CD14-positive monocyte (primary cell): ENCODE results near the gene KCTD7. TPM values are rescaled to one million over a fixed set of nuclear protein-coding genes. Genes with fewer than 3 reads are reported as not detected.
"Not testable (repeated sequence)": the region's sequence is repeated elsewhere in the genome, so short reads cannot be mapped to it uniquely, and the experiment has no call there.

ENCODE experiments used
- DNase-seq, 3 donors: peaks; one replicate each; pipeline ENCODE4 v3.0.0-alpha.2; 2011 to 2022
- H2AFZ ChIP-seq: 2 replicates; pipeline ENCODE4 v1.6.0; 2012; ENCODE audit warnings: mild to moderate bottlenecking, low read depth, low read length, inconsistent platforms; ENCODE audit not compliant: insufficient read depth, poor library complexity, severe bottlenecking
- H3K27ac ChIP-seq, 2 donors: 1 replicate in 1 of 2; 2 replicates in 1 of 2; pipeline ENCODE4 v1.5.1; 2012 to 2013; ENCODE audit warnings: low read length in 2 of 2, control low read depth in 1 of 2, inconsistent platforms in 1 of 2, low read depth in 1 of 2, mild to moderate bottlenecking in 1 of 2
- H3K27me3 ChIP-seq, 2 donors: one replicate each; pipeline versions ENCODE4 v1.6.0 to v1.6.1; 2011 to 2013; ENCODE audit warnings: low read length in 2 of 2; ENCODE audit not compliant: control insufficient read depth in 2 of 2, insufficient read depth in 2 of 2
- H3K36me3 ChIP-seq, 2 donors: replicated peaks in 1 of 2; 1 replicate in 1 of 2; 2 replicates in 1 of 2; pipeline versions ENCODE4 v1.5.1 to v1.6.1; 2012 to 2013; ENCODE audit warnings: low read length in 2 of 2, control low read depth in 1 of 2, inconsistent platforms in 1 of 2, mild to moderate bottlenecking in 1 of 2; ENCODE audit not compliant: insufficient read depth in 2 of 2, control insufficient read depth in 1 of 2
- H3K4me1 ChIP-seq, 2 donors: 1 replicate in 1 of 2; 2 replicates in 1 of 2; pipeline versions ENCODE4 v1.5.1 to v1.6.1; 2012 to 2013; ENCODE audit warnings: low read length in 2 of 2, control low read depth in 1 of 2, inconsistent platforms in 1 of 2, mild to moderate bottlenecking in 1 of 2, moderate library complexity in 1 of 2; ENCODE audit not compliant: insufficient read depth in 2 of 2, control insufficient read depth in 1 of 2
- H3K4me2 ChIP-seq: replicated peaks from 2 replicates; pipeline ENCODE3; 2012; ENCODE audit warnings: low read length, moderate library complexity, mild to moderate bottlenecking; ENCODE audit not compliant: poor library complexity, severe bottlenecking; ENCODE audit errors: extremely low read depth
- H3K4me3 ChIP-seq, 3 experiments: fragments of 200-600 bp in 1 of 3; sonication (generic) in 1 of 3; replicated peaks in 1 of 3; 1 replicate in 2 of 3; 2 replicates in 1 of 3; pipeline ENCODE4 v1.5.1; 2011 to 2013; ENCODE audit warnings: low read length in 3 of 3, mild to moderate bottlenecking in 3 of 3, control low read depth in 2 of 3, low read depth in 2 of 3, inconsistent platforms in 1 of 3, moderate library complexity in 1 of 3
- H3K79me2 ChIP-seq: 2 replicates; pipeline ENCODE4 v1.6.0; 2012; ENCODE audit warnings: mild to moderate bottlenecking, control low read depth, inconsistent platforms, low read length, moderate library complexity; ENCODE audit not compliant: insufficient read depth
- H3K9ac ChIP-seq: 2 replicates; pipeline ENCODE4 v1.6.0; 2017; ENCODE audit warnings: low read length, mild to moderate bottlenecking; ENCODE audit not compliant: insufficient read depth, poor library complexity, severe bottlenecking
- H3K9me3 ChIP-seq, 2 donors: replicated peaks in 1 of 2; 1 replicate in 1 of 2; 2 replicates in 1 of 2; pipeline versions ENCODE4 v1.5.1 to v1.6.1; 2012 to 2013; ENCODE audit warnings: low read length in 2 of 2, control low read depth in 1 of 2; ENCODE audit not compliant: control insufficient read depth in 1 of 2, insufficient read depth in 1 of 2
- H4K20me1 ChIP-seq: 2 replicates; pipeline ENCODE4 v1.6.0; 2012; ENCODE audit warnings: mild to moderate bottlenecking, low read length, control low read depth, moderate library complexity; ENCODE audit not compliant: insufficient read depth
- H3K27ac Mint-ChIP-seq, 7 donors: one replicate each; pipeline ENCODE4 v1.8.0; 2020; ENCODE audit warnings: mild to moderate bottlenecking in 7 of 7, mixed read lengths in 7 of 7, moderate library complexity in 6 of 7, inconsistent platforms in 2 of 7
- H3K27me3 Mint-ChIP-seq, 3 donors: one replicate each; pipeline ENCODE4 v1.8.0; 2021 to 2022; ENCODE audit warnings: low read depth in 3 of 3, mild to moderate bottlenecking in 3 of 3, mixed read lengths in 3 of 3, moderate library complexity in 3 of 3, inconsistent platforms in 1 of 3
- H3K36me3 Mint-ChIP-seq, 2 donors: one replicate each; pipeline ENCODE4 v1.8.0; 2020; ENCODE audit warnings: mixed read lengths in 2 of 2, inconsistent platforms in 1 of 2, mild to moderate bottlenecking in 1 of 2
- H3K4me1 Mint-ChIP-seq: one replicate; pipeline ENCODE4 v1.8.0; 2020; ENCODE audit warnings: mild to moderate bottlenecking, mixed read lengths
- H3K4me3 Mint-ChIP-seq, 2 donors: one replicate each; pipeline ENCODE4 v1.8.0; 2020; ENCODE audit warnings: mild to moderate bottlenecking in 2 of 2, mixed read lengths in 2 of 2, moderate library complexity in 1 of 2
- H3K9me3 Mint-ChIP-seq, 7 donors: one replicate each; pipeline ENCODE4 v1.8.0; 2020 to 2022; ENCODE audit warnings: mixed read lengths in 7 of 7, mild to moderate bottlenecking in 6 of 7, moderate library complexity in 6 of 7, inconsistent platforms in 2 of 7
- WGBS: methylation state at CpG from one replicate; pipeline ENCODE4 v1.1.5; 2013; ENCODE audit warnings: missing lambda C conversion rate; ENCODE audit not compliant: insufficient coverage; 5-methylcytosine and 5-hydroxymethylcytosine counted together
- intact Hi-C, 2 donors: fragments of 100-400 bp; cut with micrococcal nuclease; formaldehyde crosslinking; loops; one replicate each; pipeline versions ENCODE4 v1.15.0 to v1.15.1; 2023
- polyA plus RNA-seq, 3 donors: library from polyadenylated mRNA; depleted of rRNA in 1 of 3; unstranded in 2 of 3; stranded (reverse) in 1 of 3; fragments of 300-500 nt in 2 of 3; fragments of >200 nt in 1 of 3; fragmentation: Illumina TruSeq in 2 of 3; gene quantifications; 1 replicate in 2 of 3; 2 replicates in 1 of 3; pipeline ENCODE4 v1.2.3, GENCODE V29; 2012 to 2021
- TF ChIP-seq, protein P1 (sequence below): fragments of 200-600 bp; IDR thresholded peaks from one replicate; pipeline ENCODE4 v1.8.0; 2022; ENCODE audit warnings: antibody characterized with exemption, mild to moderate bottlenecking

The KCTD7 gene
- polyA plus RNA-seq, 3 donors: 1.8 to 9.2 (median 2.7) TPM

DNA sequence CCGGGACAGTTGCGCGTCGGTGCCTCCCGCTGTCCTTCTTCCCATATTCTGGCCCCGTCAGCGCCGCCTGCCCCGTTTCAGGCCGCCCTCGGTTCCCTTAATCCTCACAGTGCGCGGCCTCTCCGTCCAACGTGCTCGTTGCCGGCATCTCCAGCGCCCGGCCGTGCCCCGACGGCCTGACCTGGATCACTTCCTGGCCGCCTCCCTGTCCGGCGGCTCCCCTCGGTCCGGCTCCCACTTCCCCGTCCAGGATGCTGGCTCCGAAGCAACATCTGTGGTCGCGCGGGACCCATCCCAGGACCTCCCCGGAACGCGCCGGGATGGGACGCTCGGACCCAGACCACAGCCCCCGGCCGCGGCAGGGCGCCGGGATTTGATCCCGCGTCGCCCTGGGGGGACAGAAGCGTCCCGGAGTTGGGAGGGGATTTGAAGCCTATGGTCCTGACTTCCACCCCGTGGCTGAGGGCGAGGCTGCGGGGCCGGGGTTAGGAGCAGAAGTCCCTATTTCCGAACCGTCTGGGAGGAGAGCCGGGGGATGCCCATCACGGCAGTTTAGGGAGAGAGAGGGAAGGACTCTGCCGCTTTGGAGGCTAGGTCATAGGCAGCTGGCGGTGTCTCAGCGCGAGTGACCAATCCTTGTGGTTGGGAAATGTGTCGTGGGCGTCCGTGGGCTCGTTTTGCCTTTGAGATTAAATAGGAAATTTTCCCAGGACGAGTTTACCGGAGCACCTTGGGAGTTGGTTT lies 53.8 kb downstream of the KCTD7 start:
- Mint-ChIP-seq H3K27me3 (peaks cover 0 to 2% (median 0%) of the 10 kb centered on the region in 3 donors), H3K36me3 (peaks cover 4 to 18% of the 10 kb centered on the region in 2 donors), H3K4me3 (peak overlapping the region; percentile 91 to 93), H3K9me3 (peaks cover 0 to 4% (median 3%) of the 10 kb centered on the region in 7 donors), H3K27ac (peak overlapping the region; percentile 96 to 99 (median 98)), H3K4me1 (peaks cover 24% of the 10 kb centered on the region)
- Histone ChIP-seq H2AFZ (peak overlapping the region; percentile 74), H3K36me3 (no peaks in the 10 kb centered on the region), H3K4me3 (peak overlapping the region; percentile 82 to 96 (median 93)), H3K27ac (peak overlapping the region; percentile 97 to 99), H3K27me3 (no peaks in the 10 kb centered on the region), H4K20me1 (peaks cover 33% of the 10 kb centered on the region), H3K4me2 (peak overlapping the region; percentile 80), H3K9ac (peak overlapping the region; percentile 93), H3K9me3 (no peaks in the 10 kb centered on the region), H3K4me1 (peaks cover 16 to 18% of the 10 kb centered on the region in 2 donors), H3K79me2 (peaks cover 39% of the 10 kb centered on the region)
- TF ChIP-seq, protein P1, sequence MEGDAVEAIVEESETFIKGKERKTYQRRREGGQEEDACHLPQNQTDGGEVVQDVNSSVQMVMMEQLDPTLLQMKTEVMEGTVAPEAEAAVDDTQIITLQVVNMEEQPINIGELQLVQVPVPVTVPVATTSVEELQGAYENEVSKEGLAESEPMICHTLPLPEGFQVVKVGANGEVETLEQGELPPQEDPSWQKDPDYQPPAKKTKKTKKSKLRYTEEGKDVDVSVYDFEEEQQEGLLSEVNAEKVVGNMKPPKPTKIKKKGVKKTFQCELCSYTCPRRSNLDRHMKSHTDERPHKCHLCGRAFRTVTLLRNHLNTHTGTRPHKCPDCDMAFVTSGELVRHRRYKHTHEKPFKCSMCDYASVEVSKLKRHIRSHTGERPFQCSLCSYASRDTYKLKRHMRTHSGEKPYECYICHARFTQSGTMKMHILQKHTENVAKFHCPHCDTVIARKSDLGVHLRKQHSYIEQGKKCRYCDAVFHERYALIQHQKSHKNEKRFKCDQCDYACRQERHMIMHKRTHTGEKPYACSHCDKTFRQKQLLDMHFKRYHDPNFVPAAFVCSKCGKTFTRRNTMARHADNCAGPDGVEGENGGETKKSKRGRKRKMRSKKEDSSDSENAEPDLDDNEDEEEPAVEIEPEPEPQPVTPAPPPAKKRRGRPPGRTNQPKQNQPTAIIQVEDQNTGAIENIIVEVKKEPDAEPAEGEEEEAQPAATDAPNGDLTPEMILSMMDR: no peak
- peak; percentile 40 to 76 (median 52) for DNase-seq
- intact Hi-C loops: loop anchor here (5.0 to 10.0 kb wide), 3 partner anchors 52 to 312 kb away; partner anchors contain the start of genes SBDS (in 1 of the 2) and TYW1 (in 1 of the 2)
- 1% methylated on average over 59 of the region's 66 CpGs for WGBS

DNA sequence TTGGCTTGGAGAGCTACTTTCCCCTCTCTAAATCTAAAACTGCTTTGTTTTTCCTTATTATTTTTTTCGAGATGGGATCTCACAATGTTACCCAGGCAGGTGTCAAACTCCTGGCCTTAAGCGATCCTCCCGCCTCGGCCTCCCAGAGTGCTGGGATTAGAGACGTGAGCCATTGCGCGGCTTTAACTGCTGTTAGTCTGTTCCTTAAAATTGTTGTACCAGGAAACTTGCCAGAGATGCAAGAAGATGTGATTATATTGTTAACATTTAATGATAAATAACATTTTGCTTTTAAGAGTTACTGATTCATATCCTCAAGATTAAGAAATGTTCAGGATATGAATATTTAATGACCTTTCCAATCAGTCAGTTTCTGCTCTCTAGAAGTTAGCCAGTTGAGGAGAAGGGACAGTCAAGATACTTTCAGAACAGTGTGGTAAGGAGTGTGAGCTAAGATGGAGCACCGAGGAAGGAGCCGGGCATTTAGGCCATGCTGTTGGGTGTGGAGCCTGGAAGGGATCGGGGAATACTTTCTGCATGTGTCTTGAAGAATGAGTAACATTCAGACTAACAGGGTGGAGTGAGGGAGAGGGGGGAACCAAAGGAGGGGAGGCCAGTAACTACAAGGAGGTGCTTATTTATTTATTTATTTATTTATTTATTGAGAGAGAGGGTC lies 54.6 kb downstream of the KCTD7 start:
- peaks cover 5 to 11% (median 7%) of the 10 kb centered on the region in 7 donors for H3K9me3 Mint-ChIP-seq
- not testable (repeated sequence) for H3K27me3 ChIP-seq, H3K9ac ChIP-seq, DNase-seq, H2AFZ ChIP-seq, H3K27me3 Mint-ChIP-seq, H3K36me3 ChIP-seq, H3K9me3 ChIP-seq
- H3K4me1 Mint-ChIP-seq: peaks cover 24% of the 10 kb centered on the region
- intact Hi-C loops: loop anchor here (5.0 to 10.0 kb wide), 3 partner anchors 52 to 312 kb away; partner anchors contain the start of genes SBDS (in 1 of the 2) and TYW1 (in 1 of the 2)
- WGBS: 92% methylated on average over 4 of the region's 10 CpGs
- H3K27ac Mint-ChIP-seq: peak overlapping the region; percentile 20 to 99 (median 98)
- peaks cover 7 to 20% of the 10 kb centered on the region in 2 donors for H3K36me3 Mint-ChIP-seq
- peak overlapping the region in 1 of 2 donors; percentile 97 for H3K27ac ChIP-seq
- peaks cover 33% of the 10 kb centered on the region for H4K20me1 ChIP-seq
- peak overlapping the region; percentile 80 for H3K4me2 ChIP-seq
- peak overlapping the region; percentile 91 to 93 for H3K4me3 Mint-ChIP-seq
- H3K4me3 ChIP-seq: peak overlapping the region; percentile 82 to 96 (median 93)
- peaks cover 39% of the 10 kb centered on the region for H3K79me2 ChIP-seq
- H3K4me1 ChIP-seq: peaks cover 16 to 18% of the 10 kb centered on the region in 2 donors
